HepG2 (cell line): ENCODE measurements around the gene LMTK2. TPM values are rescaled to one million over a fixed set of nuclear protein-coding genes. Genes with fewer than 3 reads are reported as not detected.
A peak's percentile ranks its signal among the peaks of the same experiment; 100 is the strongest.

Experiments used
- ATAC-seq: fragments of 200-7000 bp; cut with Tn5 transposase; 3 replicates; pipeline ENCODE4 v1.9.1; 2020; ENCODE audit warnings: mild to moderate bottlenecking, moderate library complexity
- BruUV-seq: library from RNA; stranded (reverse); fragments of 400-500 nt; replicated peaks from 2 replicates; lab custom pipeline; 2021; lab: Mats Ljungman, UMichigan
- CTCF ChIA-PET: fragments of 300-600 bp; formaldehyde crosslinking; extraction: SDS; loops from one replicate; lab custom pipeline; 2021; ENCODE audit warnings: low total read pairs, inconsistent platforms, low intra/inter-chr PET ratio; lab: Yijun Ruan, JAX
- POLR2A ChIA-PET: fragments of 350-600 bp; sonication (Branson Sonifier 250); formaldehyde crosslinking; loops from one replicate; lab custom pipeline; 2020; ENCODE audit warnings: antibody characterized with exemption, inconsistent platforms; lab: Yijun Ruan, JAX
- DNase-seq: peaks from one replicate; pipeline ENCODE4 v3.0.0-alpha.2; 2015; ENCODE audit warnings: low spot score
- FAIRE-seq: peaks from 3 replicates; lab custom pipeline; 2011; peaks lifted over from hg19 to GRCh38; lab: Jason Lieb, UNC
- H2AFZ ChIP-seq: one replicate; pipeline ENCODE4 v1.6.1; 2011; ENCODE audit warnings: low read length, inconsistent platforms
- H3K27ac ChIP-seq: fragments of 300-600 bp; 3 replicates; pipeline ENCODE4 v1.8.0; 2011; ENCODE audit warnings: mixed run types, mild to moderate bottlenecking, mixed read lengths, low read length, inconsistent platforms; ENCODE audit not compliant: insufficient read depth; ENCODE audit errors: extremely low read length
- H3K27me3 ChIP-seq, 2 experiments: fragments of 200-600 bp in 1 of 2; 2 replicates in 1 of 2; 3 replicates in 1 of 2; pipeline versions ENCODE4 v1.6.0 to v1.8.0; 2011; ENCODE audit warnings: low read length in 2 of 2, mild to moderate bottlenecking in 2 of 2, moderate library complexity in 2 of 2, inconsistent platforms in 1 of 2; ENCODE audit not compliant: insufficient read depth in 2 of 2, control insufficient read depth in 1 of 2
- H3K36me3 ChIP-seq, 2 experiments: fragments of 200-600 bp in 1 of 2; replicated peaks in 1 of 2; 2 replicates in 1 of 2; 3 replicates in 1 of 2; pipeline versions ENCODE4 v1.5.1 to v1.8.0; 2011; ENCODE audit warnings: low read length in 2 of 2, inconsistent platforms in 1 of 2; ENCODE audit not compliant: insufficient read depth in 2 of 2, control insufficient read depth in 1 of 2
- H3K4me1 ChIP-seq: 2 replicates; pipeline ENCODE4 v1.5.1; 2012; ENCODE audit warnings: low read length, inconsistent platforms; ENCODE audit not compliant: insufficient read depth
- H3K4me2 ChIP-seq: 2 replicates; pipeline ENCODE4 v1.6.0; 2011; ENCODE audit warnings: low read depth, low read length, inconsistent platforms
- H3K4me3 ChIP-seq, 3 experiments: fragments of 200-600 bp in 1 of 3; sonication (generic), shearing (Covaris generic) in 1 of 3; replicated peaks in 1 of 3; 2 replicates each; pipeline ENCODE4 v1.5.1; 2011 to 2016; ENCODE audit warnings: low read length in 3 of 3, inconsistent platforms in 2 of 3, low read depth in 2 of 3, mild to moderate bottlenecking in 2 of 3, control low read depth in 1 of 3, mixed read lengths in 1 of 3; ENCODE audit not compliant: insufficient read depth in 1 of 3
- H3K79me2 ChIP-seq: one replicate; pipeline ENCODE4 v1.6.1; 2011; ENCODE audit warnings: low read length, inconsistent platforms; ENCODE audit not compliant: insufficient read depth
- H3K9ac ChIP-seq: 2 replicates; pipeline ENCODE4 v1.6.0; 2011; ENCODE audit warnings: mild to moderate bottlenecking, low read depth, low read length, inconsistent platforms; ENCODE audit not compliant: insufficient read depth
- H3K9me3 ChIP-seq: 2 replicates; pipeline ENCODE4 v1.5.1; 2012; ENCODE audit warnings: mild to moderate bottlenecking, low read length
- H4K20me1 ChIP-seq: 2 replicates; pipeline ENCODE4 v1.6.0; 2011; ENCODE audit warnings: inconsistent platforms, mild to moderate bottlenecking, low read length, moderate library complexity; ENCODE audit not compliant: insufficient read depth
- HNF1A ChIP-seq, 2 experiments: sonication (generic) in 1 of 2; formaldehyde crosslinking in 1 of 2; IDR thresholded peaks; 2 replicates each; pipeline versions ENCODE4 v1.4.0 to v1.6.1; 2016 to 2020; ENCODE audit warnings: borderline replicate concordance in 1 of 2, low read depth in 1 of 2, mild to moderate bottlenecking in 1 of 2, missing genetic modification reagents in 1 of 2
- HOXA5 ChIP-seq: sonication (generic); formaldehyde crosslinking; IDR thresholded peaks from 2 replicates; pipeline ENCODE4 v1.4.0; 2020; ENCODE audit warnings: missing genetic modification reagents
- HOXD1 ChIP-seq: sonication (generic); formaldehyde crosslinking; IDR thresholded peaks from 2 replicates; pipeline ENCODE4 v1.5.0; 2020; ENCODE audit warnings: missing genetic modification reagents
- MTF1 ChIP-seq: sonication (generic); formaldehyde crosslinking; IDR thresholded peaks from 2 replicates; pipeline ENCODE4 v1.5.0; 2020; ENCODE audit warnings: missing genetic modification reagents
- POLR2G ChIP-seq: fragments of 200-400 bp; formaldehyde crosslinking; IDR thresholded peaks from 2 replicates; pipeline ENCODE4 v1.6.1; 2018; ENCODE audit warnings: mild to moderate bottlenecking, low read depth, low read length, moderate library complexity
- ZBTB38 ChIP-seq: sonication (generic); formaldehyde crosslinking; IDR thresholded peaks from 2 replicates; pipeline ENCODE4 v1.5.1; 2020; ENCODE audit warnings: mild to moderate bottlenecking, missing genetic modification reagents
- ZFX ChIP-seq: sonication (generic); formaldehyde crosslinking; IDR thresholded peaks from 2 replicates; pipeline ENCODE4 v1.4.0; 2020; ENCODE audit warnings: mild to moderate bottlenecking, low read depth, missing genetic modification reagents, moderate library complexity
- ZNF263 ChIP-seq: sonication (generic); formaldehyde crosslinking; IDR thresholded peaks from 2 replicates; pipeline ENCODE4 v1.4.0; 2020; ENCODE audit warnings: missing genetic modification reagents
- ZNF614 ChIP-seq: IDR thresholded peaks from 2 replicates; pipeline ENCODE4 v1.6.1; 2018; ENCODE audit warnings: missing biosample characterization, missing genetic modification reagents, inconsistent platforms, borderline replicate concordance
- WGBS: methylation state at CpG from one replicate; pipeline ENCODE4 v1.1.6; 2017; ENCODE audit warnings: low lambda C conversion rate; 5-methylcytosine and 5-hydroxymethylcytosine counted together
- in situ Hi-C: cut with HindIII; loops from 2 replicates; pipeline ENCODE4 v1.10.0; 2017; ENCODE audit warnings: low pct_unique_long_range_greater_than_20kb; ENCODE audit not compliant: extremely low pct_ligation_motif_present
- intact Hi-C: fragments of 100-400 bp; cut with micrococcal nuclease; formaldehyde crosslinking; loops from one replicate; pipeline ENCODE4 v1.10.0; 2022; ENCODE audit not compliant: unreplicated experiment
- polyA plus RNA-seq, 8 experiments: library from polyadenylated mRNA; depleted of rRNA in 3 of 8; stranded (reverse) in 7 of 8; unstranded in 1 of 8; fragments of >200 nt; fragmentation: Illumina TruSeq in 4 of 8; extraction: Trizol in 4 of 8; gene quantifications; 2 replicates each; pipeline versions ENCODE4 v1.2.1 to v1.2.3, GENCODE V29; 2011 to 2016; ENCODE audit warnings: low read depth in 4 of 8, missing spikeins in 1 of 8, mixed read lengths in 1 of 8; ENCODE audit not compliant: insufficient read depth in 1 of 8
- total RNA-seq, 5 experiments: library from RNA; depleted of rRNA; stranded (reverse); fragments of >200 nt; fragmentation: Illumina TruSeq; extraction: Trizol; gene quantifications; 2 replicates each; pipeline ENCODE4 v1.2.3, GENCODE V29; 2016; ENCODE audit warnings: low read depth in 1 of 5

The LMTK2 gene
- total and polyA plus RNA-seq, 2 of the 13 experiments (the other 11 are each of a cell fraction or from before 2014, with no cell fraction given) = 9.5 to 11.7 TPM

- FAIRE-seq (no peak), ATAC-seq (no peak), DNase-seq (no peak)
- no peaks in the 10 kb centered on the region for H3K27me3 ChIP-seq
- H3K27ac ChIP-seq = no peak overlapping the region
- H3K9ac ChIP-seq = no peak overlapping the region
- no peaks in the 10 kb centered on the region for H4K20me1 ChIP-seq
- no peak overlapping the region for H3K4me2 ChIP-seq
- 98% methylated on average over 11 of the region's 30 CpGs for WGBS
- BruUV-seq = no TSS peak
- no peaks in the 10 kb centered on the region; a peak in 1 of 5 replicates for H3K36me3 ChIP-seq
- no peaks in the 10 kb centered on the region for H3K79me2 ChIP-seq
- intact Hi-C loops = no loop called here
- peaks cover 20% of the 10 kb centered on the region for H3K4me1 ChIP-seq
- ChIA-PET POLR2A (no interaction called here), CTCF (no interaction called here)
- in situ Hi-C loops = no loop called here
- no peak overlapping the region for H2AFZ ChIP-seq
- no peak overlapping the region for H3K4me3 ChIP-seq
- TF ChIP-seq ZNF263 = no peak
- TF ChIP-seq ZFX (CRISPR knock-in tag) = 0 out of 2 replicates have a peak, but pooled peaks have one; percentile 25
- peak; percentile 66; the same call in 1 of the 2 replicates for TF ChIP-seq ZBTB38 (CRISPR knock-in tag)
- TF ChIP-seq ZNF614 (CRISPR knock-in tag) = no peak
- H3K9me3 ChIP-seq = no peaks in the 10 kb centered on the region
Observed at GRCh38 chr7:98212532-98213041, 105.9 kb downstream of the LMTK2 start.

- in situ Hi-C loops = no loop called here
Observed at GRCh38 chr7:98213296-98213887, 106.7 kb downstream of the LMTK2 start.

More at GRCh38 chr7:98213296-98213887, 106.7 kb downstream of the LMTK2 start:
- H3K4me2 ChIP-seq = no peak overlapping the region
- H3K4me1 ChIP-seq = peaks cover 28% of the 10 kb centered on the region
- no peaks in the 10 kb centered on the region; a peak in 1 of 5 replicates for H3K36me3 ChIP-seq
- ATAC-seq (no peak), DNase-seq (no peak), FAIRE-seq (no peak)
- ChIA-PET POLR2A (no interaction called here), CTCF (no interaction called here)
- 94% methylated on average over 8 of the region's 8 CpGs for WGBS
- TF ChIP-seq HOXA5 = no peak
- no peak for TF ChIP-seq HOXD1
- 0 out of 2 replicates have a peak, but pooled peaks have one; percentile 15 for TF ChIP-seq POLR2G
- TF ChIP-seq MTF1 (CRISPR knock-in tag) = no peak
- TF ChIP-seq HNF1A (IDR thresholded peaks at IDR 0.05; ENCODE audit: low read depth) = no peak
- no peak for TF ChIP-seq HNF1A (CRISPR knock-in tag; IDR thresholded peaks at IDR 0.05; ENCODE audit: borderline replicate concordance)
- BruUV-seq = no TSS peak
- H3K9me3 ChIP-seq = no peaks in the 10 kb centered on the region
- no peaks in the 10 kb centered on the region for H4K20me1 ChIP-seq
- H3K79me2 ChIP-seq = no peaks in the 10 kb centered on the region
- no peak overlapping the region for H3K27ac ChIP-seq
- H3K9ac ChIP-seq = no peak overlapping the region
- intact Hi-C loops = no loop called here
- no peak overlapping the region for H2AFZ ChIP-seq
- no peaks in the 10 kb centered on the region for H3K27me3 ChIP-seq
- H3K4me3 ChIP-seq = no peak overlapping the region
